ENCODE results near the gene RBBP5.
"Not testable (repeated sequence)": the region's sequence is repeated elsewhere in the genome, so short reads cannot be mapped to it uniquely, and the experiment has no call there.

The RBBP5 gene

GRCh38 chr1:205121660-205122488 is at the start of gene RBBP5:
RBBP5 (minus strand) TSS chr1:205121978; CDS start chr1:205121873, 105 bp downstream.
- DNase-seq (ENCODE audit: low read depth), result peak; percentile 93

- no peak for DNase-seq (ENCODE audit: low read depth)
These were observed 49.6 kb upstream of the RBBP5 start for GRCh38 chr1:205171369-205171768.

- DNase-seq (ENCODE audit: low read depth), result no peak
These were observed 48.9 kb upstream of the RBBP5 start for GRCh38 chr1:205170532-205171269.

- no peak for DNase-seq (ENCODE audit: low read depth)
These were observed 47.5 kb upstream of the RBBP5 start for GRCh38 chr1:205169248-205169647.

GRCh38 chr1:205168291-205168690 is 46.5 kb upstream of the RBBP5 start:
- no peak for DNase-seq (ENCODE audit: low read depth)

- no peak for DNase-seq (ENCODE audit: low read depth)
These were observed 40.5 kb upstream of the RBBP5 start for GRCh38 chr1:205162301-205162700.

GRCh38 chr1:205161076-205161475 is 39.3 kb upstream of the RBBP5 start:
- DNase-seq (ENCODE audit: low read depth), result no peak

GRCh38 chr1:205158048-205158616 is 36.4 kb upstream of the RBBP5 start:
- DNase-seq (ENCODE audit: low read depth), result no peak

GRCh38 chr1:205155665-205156377 is 34.0 kb upstream of the RBBP5 start:
- DNase-seq (ENCODE audit: low read depth), result not testable (repeated sequence)

GRCh38 chr1:205152505-205152904 is 30.7 kb upstream of the RBBP5 start:
- DNase-seq (ENCODE audit: low read depth), result no peak

- DNase-seq (ENCODE audit: low read depth), result no peak
These were observed 29.1 kb upstream of the RBBP5 start for GRCh38 chr1:205150651-205151428.

GRCh38 chr1:205147191-205147835 is 25.5 kb upstream of the RBBP5 start:
- no peak for DNase-seq (ENCODE audit: low read depth)

- DNase-seq (ENCODE audit: low read depth), result no peak
These were observed 23.0 kb upstream of the RBBP5 start for GRCh38 chr1:205144751-205145150.

- DNase-seq (ENCODE audit: low read depth), result no peak
These were observed 22.4 kb upstream of the RBBP5 start for GRCh38 chr1:205144046-205144720.

- DNase-seq (ENCODE audit: low read depth), result no peak
These were observed 20.3 kb upstream of the RBBP5 start for GRCh38 chr1:205142102-205142469.

- DNase-seq (ENCODE audit: low read depth), result peak; percentile 42
These were observed 19.7 kb upstream of the RBBP5 start for GRCh38 chr1:205141236-205142101.

- no peak for DNase-seq (ENCODE audit: low read depth)
These were observed 18.3 kb upstream of the RBBP5 start for GRCh38 chr1:205140113-205140512.

GRCh38 chr1:205137901-205138300 is 16.1 kb upstream of the RBBP5 start:
- no peak for DNase-seq (ENCODE audit: low read depth)

- no peak for DNase-seq (ENCODE audit: low read depth)
These were observed 11.5 kb upstream of the RBBP5 start for GRCh38 chr1:205133287-205133686.
